Left ventricle myocardium inferior (tissue), 1 donor: ENCODE measurements around the gene CCDC60. TPM values are rescaled to one million over a fixed set of nuclear protein-coding genes. Genes with fewer than 3 reads are reported as not detected.

Experiments
- DNase-seq: peaks from one replicate; pipeline ENCODE4 v3.0.0-alpha.2; 2020
- H3K27ac ChIP-seq: fragments of 200-600 bp; replicated peaks from 2 replicates; pipeline ENCODE4 v1.8.0; 2021
- H3K27me3 ChIP-seq: fragments of 200-600 bp; 2 replicates; pipeline ENCODE4 v1.8.0; 2021; ENCODE audit warnings: low read depth
- H3K36me3 ChIP-seq: fragments of 200-600 bp; 2 replicates; pipeline ENCODE4 v1.8.0; 2021
- H3K4me1 ChIP-seq: fragments of 200-600 bp; 2 replicates; pipeline ENCODE4 v1.8.0; 2021
- H3K4me3 ChIP-seq: fragments of 200-600 bp; 2 replicates; pipeline ENCODE4 v1.8.0; 2021; ENCODE audit warnings: mild to moderate bottlenecking, moderate library complexity
- H3K9me3 ChIP-seq: fragments of 200-600 bp; replicated peaks from 2 replicates; pipeline ENCODE4 v1.8.0; 2021
- intact Hi-C: fragments of 100-400 bp; cut with micrococcal nuclease; formaldehyde crosslinking; loops from one replicate; pipeline ENCODE4 v1.11.0; 2022
- total RNA-seq: library from RNA; stranded (reverse); fragmentation: NEBNext Ultra II Directional; extraction: Animal tissue kit (Norgen Biotek cat#: 25700); gene quantifications from one replicate; pipeline ENCODE4 v1.2.1, GENCODE V29; 2021
- TF ChIP-seq, protein P1 (sequence below): fragments of 200-600 bp; IDR thresholded peaks from 2 replicates; pipeline ENCODE4 v1.8.0; 2021; ENCODE audit warnings: antibody characterized with exemption, mild to moderate bottlenecking, borderline replicate concordance
- donor health status: DM: no; HTN: yes; CAD: no; lungs with severe emphysema.

CCDC60 gene
- total RNA-seq, 1 donor from 2014 or later, result not detected

DNA sequence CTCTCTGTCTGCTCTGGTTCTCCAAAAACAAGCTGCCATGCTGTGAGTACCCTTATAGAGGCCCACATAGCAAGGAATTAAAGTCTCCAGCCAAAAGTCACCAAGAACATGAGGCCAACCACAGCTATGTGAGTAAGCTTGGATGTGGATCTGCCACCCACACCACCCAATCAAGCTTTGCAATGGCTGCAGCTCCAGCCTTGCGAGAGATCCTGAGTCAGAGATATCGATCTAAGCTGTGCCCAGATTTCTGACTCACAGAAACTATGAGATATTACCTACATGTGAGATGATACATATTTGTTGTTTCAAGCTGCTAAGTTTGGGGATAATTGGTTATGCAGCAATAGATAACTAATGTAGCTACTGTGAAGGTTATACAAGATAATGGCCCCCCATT is 243.6 kb downstream of the CCDC60 start:
- no peaks in the 10 kb centered on the region for H3K9me3 ChIP-seq
- no peak for DNase-seq
- no peaks in the 10 kb centered on the region for H3K27me3 ChIP-seq
- no peak overlapping the region for H3K4me3 ChIP-seq
- intact Hi-C loops, result no loop called here
- no peaks in the 10 kb centered on the region for H3K36me3 ChIP-seq
- peaks cover 6% of the 10 kb centered on the region for H3K4me1 ChIP-seq
- TF ChIP-seq, protein P1, sequence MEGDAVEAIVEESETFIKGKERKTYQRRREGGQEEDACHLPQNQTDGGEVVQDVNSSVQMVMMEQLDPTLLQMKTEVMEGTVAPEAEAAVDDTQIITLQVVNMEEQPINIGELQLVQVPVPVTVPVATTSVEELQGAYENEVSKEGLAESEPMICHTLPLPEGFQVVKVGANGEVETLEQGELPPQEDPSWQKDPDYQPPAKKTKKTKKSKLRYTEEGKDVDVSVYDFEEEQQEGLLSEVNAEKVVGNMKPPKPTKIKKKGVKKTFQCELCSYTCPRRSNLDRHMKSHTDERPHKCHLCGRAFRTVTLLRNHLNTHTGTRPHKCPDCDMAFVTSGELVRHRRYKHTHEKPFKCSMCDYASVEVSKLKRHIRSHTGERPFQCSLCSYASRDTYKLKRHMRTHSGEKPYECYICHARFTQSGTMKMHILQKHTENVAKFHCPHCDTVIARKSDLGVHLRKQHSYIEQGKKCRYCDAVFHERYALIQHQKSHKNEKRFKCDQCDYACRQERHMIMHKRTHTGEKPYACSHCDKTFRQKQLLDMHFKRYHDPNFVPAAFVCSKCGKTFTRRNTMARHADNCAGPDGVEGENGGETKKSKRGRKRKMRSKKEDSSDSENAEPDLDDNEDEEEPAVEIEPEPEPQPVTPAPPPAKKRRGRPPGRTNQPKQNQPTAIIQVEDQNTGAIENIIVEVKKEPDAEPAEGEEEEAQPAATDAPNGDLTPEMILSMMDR, result no peak
- H3K27ac ChIP-seq, result no peak overlapping the region

DNA sequence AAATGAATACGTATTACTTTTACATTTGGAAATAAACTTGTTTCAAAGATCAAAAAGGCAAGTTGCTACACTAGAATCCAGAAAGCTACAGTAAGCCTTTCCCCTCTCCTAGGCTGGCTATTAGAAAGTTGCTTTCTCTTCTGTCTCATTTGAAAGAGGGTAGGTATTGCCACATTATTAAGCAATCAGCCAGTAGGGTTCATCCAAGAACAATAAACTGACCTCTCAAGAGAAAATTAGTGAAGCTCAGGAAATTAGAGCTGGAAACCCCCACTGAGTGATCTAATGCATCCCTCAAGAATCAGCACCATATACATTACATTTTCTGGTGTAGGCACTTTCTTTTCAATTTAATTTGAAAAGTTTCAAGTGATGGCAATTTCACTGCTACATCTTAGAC is 254.6 kb downstream of the CCDC60 start:
- Histone ChIP-seq H3K36me3 (no peaks in the 10 kb centered on the region), H3K27ac (no peak overlapping the region), H3K4me1 (peaks cover 12% of the 10 kb centered on the region), H3K9me3 (no peaks in the 10 kb centered on the region), H3K4me3 (no peak overlapping the region), H3K27me3 (peaks cover 62% of the 10 kb centered on the region)
- TF ChIP-seq, protein P1, result no peak
- DNase-seq, result no peak
- intact Hi-C loops, result no loop called here

DNA sequence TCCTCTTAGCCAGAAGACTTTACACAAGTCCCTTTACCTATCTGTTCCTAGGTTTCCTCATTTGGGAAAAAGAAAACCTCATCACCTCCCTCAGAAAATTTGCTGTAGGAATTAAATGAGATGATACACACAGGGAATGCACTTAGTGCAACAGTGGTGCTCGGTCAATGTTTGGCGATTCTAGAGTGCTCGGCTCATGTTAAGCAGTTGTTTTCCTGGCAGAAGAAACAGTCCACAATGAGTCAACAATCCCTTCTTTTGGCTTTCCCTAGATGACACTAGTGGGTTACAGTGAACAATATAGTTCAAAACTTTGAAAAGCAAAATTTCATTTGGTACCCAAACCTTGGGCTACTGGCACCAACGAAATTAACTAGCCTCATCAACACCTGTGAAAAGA is 255.1 kb downstream of the CCDC60 start:
- H3K9me3 ChIP-seq, result no peaks in the 10 kb centered on the region
- TF ChIP-seq, protein P1, result no peak
- intact Hi-C loops, result no loop called here
- peaks cover 17% of the 10 kb centered on the region for H3K4me1 ChIP-seq
- no peak for DNase-seq
- peaks cover 67% of the 10 kb centered on the region for H3K27me3 ChIP-seq
- H3K4me3 ChIP-seq, result no peak overlapping the region
- H3K36me3 ChIP-seq, result no peaks in the 10 kb centered on the region
- H3K27ac ChIP-seq, result no peak overlapping the region

Other genes starting within 250 kb of the CCDC60 start
- gene HSPB8, start 155.8 kb upstream of the CCDC60 start, total RNA-seq, result 512 TPM